Pancreas (tissue), 10 donors: ENCODE data around the gene SLC13A3. TPM values are rescaled to one million over a fixed set of nuclear protein-coding genes. Genes with fewer than 3 reads are reported as not detected.

Experiments
- ATAC-seq, 4 donors: fragments of 200-7000 bp; cut with Tn5 transposase; one replicate each; pipeline versions ENCODE4 v1.8.0 to v1.9.1; 2020; ENCODE audit warnings: mild to moderate bottlenecking in 4 of 4, moderate library complexity in 4 of 4
- DNase-seq, 6 donors: peaks; one replicate each; pipeline ENCODE4 v3.0.0-alpha.2; 2020
- FAIRE-seq: peaks from 2 replicates; lab custom pipeline; 2012; peaks lifted over from hg19 to GRCh38; lab: Jason Lieb, UNC
- H3K27ac ChIP-seq, 4 donors: fragments of 200-600 bp; sonication (generic); 1 replicate in 3 of 4; 2 replicates in 1 of 4; pipeline versions ENCODE4 v1.5.0 to v1.8.0; 2020
- H3K27me3 ChIP-seq, 4 donors: fragments of 200-600 bp; one replicate each; pipeline ENCODE4 v1.8.0; 2021
- H3K36me3 ChIP-seq, 3 donors: fragments of 200-600 bp; sonication (generic) in 1 of 3; one replicate each; pipeline versions ENCODE4 v1.5.0 to v1.8.0; 2020 to 2021
- H3K4me1 ChIP-seq, 3 donors: fragments of 200-600 bp; one replicate each; pipeline ENCODE4 v1.8.0; 2021
- H3K4me3 ChIP-seq, 4 donors: fragments of 200-600 bp; sonication (generic) in 2 of 4; one replicate each; pipeline versions ENCODE4 v1.5.0 to v1.8.0; 2020 to 2021
- H3K9me3 ChIP-seq, 4 donors: fragments of 200-600 bp; one replicate each; pipeline ENCODE4 v1.8.0; 2021
- WGBS, 2 donors: extraction: QIAGEN DNeasy Blood & Tissue Kit; methylation state at CpG; one replicate each; pipeline ENCODE4 v1.1.7; 2013; 5-methylcytosine and 5-hydroxymethylcytosine counted together
- intact Hi-C, 3 donors: fragments of 100-400 bp; cut with DNase I; formaldehyde crosslinking; loops; one replicate each; pipeline versions ENCODE4 v1.11.1 to v1.14.2; 2022
- polyA plus RNA-seq, 2 donors: library from polyadenylated mRNA; stranded (reverse); fragments of 200-250 nt; gene quantifications; one replicate each; pipeline ENCODE4 v1.2.3, GENCODE V29; 2013
- total RNA-seq, 6 donors: library from RNA; stranded (reverse); fragmentation: NEBNext Ultra II Directional in 4 of 6; extraction: Animal tissue kit (Norgen Biotek cat#: 25700) in 4 of 6; gene quantifications; one replicate each; pipeline versions ENCODE4 v1.2.1 to v1.2.4, GENCODE V29; 2021 to 2023
- TF ChIP-seq, protein P1 (sequence below), 4 donors: fragments of 200-600 bp; sonication (generic) in 3 of 4; IDR thresholded peaks; one replicate each; pipeline versions ENCODE4 v1.5.0 to v1.8.0; 2021; ENCODE audit warnings: antibody characterized with exemption in 4 of 4
- donor health status: healthy with polysubstance abuse.
- donor health status: DM: no; HTN: no; CAD: no; lungs with moderate emphysema.
- donor health status: DM: no; HTN: no; CAD: no.
- donor health status: control.
- donor health status: control.
- donor health status: Bipolar disorder and iron deficiency.
- donor health status: DM: yes; HTN: yes; CAD: no.
- donor health status: DM: no; HTN: no; CAD: no.
- donor health status: DM: no; HTN: no; CAD: no.
- donor health status: DM: yes; HTN: yes; CAD: no.

The SLC13A3 gene
- total and polyA plus RNA-seq, 8 donors: 0.68 to 7.8 (median 4.7) TPM

DNA sequence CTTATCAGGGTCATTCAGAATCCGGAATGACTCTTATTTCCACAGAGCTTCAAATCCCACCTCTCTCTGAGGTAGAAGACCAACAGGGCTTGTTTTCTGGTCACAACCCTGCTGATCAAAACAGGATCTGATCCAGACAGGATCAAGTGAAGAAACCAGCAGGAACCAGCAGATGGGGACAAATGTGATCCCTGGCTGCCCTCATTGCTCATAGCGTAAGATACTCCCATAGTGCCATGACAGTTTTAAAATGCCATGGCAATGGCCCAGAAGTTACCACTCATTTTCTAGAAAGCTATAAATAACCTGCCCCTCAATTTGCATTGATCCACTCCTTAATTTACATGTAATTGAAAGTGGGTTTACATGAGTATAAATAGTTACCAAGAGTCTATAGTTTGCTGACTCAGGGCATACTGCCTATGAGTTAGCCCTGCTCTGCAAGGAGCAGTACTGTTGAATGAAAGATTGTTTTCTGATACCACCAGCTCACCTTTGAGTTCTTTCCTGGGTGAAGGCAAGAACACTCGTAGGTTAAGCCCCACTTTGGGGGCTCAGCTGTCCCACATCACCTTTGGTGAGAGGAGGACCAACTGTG, 131.7 kb downstream of the SLC13A3 start:
- no peak overlapping the region for H3K27ac ChIP-seq
- WGBS, 2 donors: 64 to 69% methylated on average over 3 of the region's 3 CpGs
- TF ChIP-seq, protein P1, sequence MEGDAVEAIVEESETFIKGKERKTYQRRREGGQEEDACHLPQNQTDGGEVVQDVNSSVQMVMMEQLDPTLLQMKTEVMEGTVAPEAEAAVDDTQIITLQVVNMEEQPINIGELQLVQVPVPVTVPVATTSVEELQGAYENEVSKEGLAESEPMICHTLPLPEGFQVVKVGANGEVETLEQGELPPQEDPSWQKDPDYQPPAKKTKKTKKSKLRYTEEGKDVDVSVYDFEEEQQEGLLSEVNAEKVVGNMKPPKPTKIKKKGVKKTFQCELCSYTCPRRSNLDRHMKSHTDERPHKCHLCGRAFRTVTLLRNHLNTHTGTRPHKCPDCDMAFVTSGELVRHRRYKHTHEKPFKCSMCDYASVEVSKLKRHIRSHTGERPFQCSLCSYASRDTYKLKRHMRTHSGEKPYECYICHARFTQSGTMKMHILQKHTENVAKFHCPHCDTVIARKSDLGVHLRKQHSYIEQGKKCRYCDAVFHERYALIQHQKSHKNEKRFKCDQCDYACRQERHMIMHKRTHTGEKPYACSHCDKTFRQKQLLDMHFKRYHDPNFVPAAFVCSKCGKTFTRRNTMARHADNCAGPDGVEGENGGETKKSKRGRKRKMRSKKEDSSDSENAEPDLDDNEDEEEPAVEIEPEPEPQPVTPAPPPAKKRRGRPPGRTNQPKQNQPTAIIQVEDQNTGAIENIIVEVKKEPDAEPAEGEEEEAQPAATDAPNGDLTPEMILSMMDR (IDR thresholded peaks at IDR 0.05): no peak
- H3K4me3 ChIP-seq: no peak overlapping the region
- FAIRE-seq (no peak), DNase-seq (no peak), ATAC-seq (no peak)
- H3K9me3 ChIP-seq: no peaks in the 10 kb centered on the region
- no peaks in the 10 kb centered on the region for H3K36me3 ChIP-seq
- no peaks in the 10 kb centered on the region for H3K27me3 ChIP-seq
- H3K4me1 ChIP-seq: no peaks in the 10 kb centered on the region
- intact Hi-C loops: no loop called here

DNA sequence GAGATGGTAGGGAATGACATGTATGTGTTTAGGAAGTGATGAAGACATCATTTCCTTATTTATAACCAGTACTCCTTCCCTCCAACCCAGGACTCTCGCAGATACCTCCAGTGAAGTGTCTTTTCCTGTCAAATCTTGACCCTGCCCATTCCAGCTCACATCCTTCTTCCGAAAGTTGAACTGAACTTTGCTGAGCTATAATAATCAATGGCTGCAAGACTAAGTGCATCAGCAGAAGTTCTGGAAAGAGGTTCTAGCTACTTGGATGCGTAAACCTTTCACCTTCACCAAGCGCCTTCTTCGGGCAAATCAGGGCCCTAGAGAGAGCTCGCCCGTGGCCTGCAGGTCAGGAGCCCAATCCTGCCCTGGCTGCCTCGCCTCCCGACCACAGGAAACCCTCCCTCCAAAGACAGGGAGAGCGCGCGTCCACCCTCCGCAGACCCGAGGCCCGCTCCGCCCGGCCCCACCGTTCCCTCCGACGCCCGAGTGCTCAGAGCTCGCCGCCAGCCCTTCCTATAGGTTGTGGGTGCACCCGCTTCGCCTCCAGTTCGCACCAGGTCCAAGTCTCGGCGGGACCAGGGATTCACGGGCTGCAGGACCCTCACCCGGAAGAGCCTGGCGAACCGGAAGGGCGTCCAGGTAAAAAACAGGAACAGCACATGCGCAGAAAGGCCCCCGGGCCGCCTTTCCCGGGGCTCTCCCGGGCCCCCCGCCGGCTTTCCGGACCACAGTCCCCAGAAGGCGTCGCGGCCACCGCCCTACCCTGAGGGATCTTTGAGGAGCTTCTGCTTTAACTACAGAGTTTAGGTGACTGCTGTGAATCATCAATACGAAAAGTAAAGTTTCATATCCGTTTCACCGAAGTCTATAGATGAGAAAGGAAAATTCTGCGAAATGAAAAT, 138.1 kb downstream of the SLC13A3 start, which contains the start of gene ZNF334:
Gene ZNF334, minus strand, starts transcription at position 617 of the 902 bp plus-strand sequence. CDS start 1,457 bp downstream, outside the sequence.
- intact Hi-C loops: no loop called here
- H3K27me3 ChIP-seq: no peaks in the 10 kb centered on the region
- no peaks in the 10 kb centered on the region for H3K9me3 ChIP-seq
- no peaks in the 10 kb centered on the region for H3K36me3 ChIP-seq
- DNase-seq (peak; percentile 62 to 91 (median 79)), ATAC-seq (peak; percentile 95 to 97 (median 96)), FAIRE-seq (no peak)
- TF ChIP-seq, protein P1 (IDR thresholded peaks at IDR 0.05): no peak
- peaks cover 0 to 3% (median 0%) of the 10 kb centered on the region in 3 donors for H3K4me1 ChIP-seq
- 4% methylated on average over 48 to 49 of the region's 49 CpGs for WGBS, 2 donors
- peak within 1 kb of the TSS; percentile 19 to 74 (median 39) for H3K27ac ChIP-seq
- peak within 1 kb of the TSS; percentile 45 to 72 (median 64) for H3K4me3 ChIP-seq

DNA sequence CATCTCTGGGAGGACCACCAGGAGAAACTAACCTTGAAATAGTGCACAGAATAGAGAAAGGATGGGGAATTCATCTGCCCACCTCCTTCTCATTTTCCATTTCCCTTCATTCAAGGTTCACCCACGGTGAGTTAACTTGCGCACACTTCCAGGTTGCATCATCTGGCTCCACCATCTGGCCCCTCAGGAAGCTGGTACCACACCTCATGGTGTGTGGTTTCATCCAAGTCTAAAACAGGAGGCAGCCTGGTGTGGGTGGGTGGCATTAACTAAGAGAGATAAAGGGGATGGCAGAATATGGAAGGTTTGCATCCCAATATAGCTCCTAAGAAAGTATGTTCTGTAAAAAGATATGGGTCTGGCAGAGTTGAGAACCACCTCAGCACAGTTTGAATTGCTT, 141.7 kb downstream of the SLC13A3 start:
- TF ChIP-seq, protein P1 (IDR thresholded peaks at IDR 0.05): no peak
- no peak for FAIRE-seq
- H3K27me3 ChIP-seq: no peaks in the 10 kb centered on the region
- ATAC-seq: no peak
- H3K9me3 ChIP-seq: no peaks in the 10 kb centered on the region
- no peak for DNase-seq
- no peaks in the 10 kb centered on the region for H3K36me3 ChIP-seq
- no peak overlapping the region for H3K27ac ChIP-seq
- H3K4me1 ChIP-seq: peaks cover 0 to 3% (median 0%) of the 10 kb centered on the region in 3 donors
- H3K4me3 ChIP-seq: no peak overlapping the region
- WGBS, 2 donors: 82 to 87% methylated on average over 2 of the region's 2 CpGs
- intact Hi-C loops: no loop called here

Other genes starting within 250 kb of the SLC13A3 start
- gene ELMO2, start 244.8 kb downstream of the SLC13A3 start, total RNA-seq: 10 to 100 TPM; 16.7 to 32.6 (median 27.7) TPM
- 10 to 100 TPM; 18.1 to 31.0 TPM for gene ELMO2, start 244.8 kb downstream of the SLC13A3 start, polyA plus RNA-seq
- gene ZNF334, start 137.9 kb downstream of the SLC13A3 start, total RNA-seq: 1 to 10 TPM; 2.6 to 7.8 (median 3.9) TPM
- gene ZNF334, start 137.9 kb downstream of the SLC13A3 start, polyA plus RNA-seq: 10 to 100 TPM in 1 of 2 donors, 1 to 10 TPM in 1; 7.0 to 11.6 TPM
- not detected for gene OCSTAMP, start 100.8 kb downstream of the SLC13A3 start, total RNA-seq
- gene OCSTAMP, start 100.8 kb downstream of the SLC13A3 start, polyA plus RNA-seq: not detected
- gene TP53RK, start 38.0 kb upstream of the SLC13A3 start, total RNA-seq: 1 to 10 TPM; 2.7 to 4.6 (median 3.8) TPM
- 1 to 10 TPM; 2.5 to 6.1 TPM for gene TP53RK, start 38.0 kb upstream of the SLC13A3 start, polyA plus RNA-seq
- 10 to 100 TPM; 11.6 to 20.9 (median 14.3) TPM for gene SLC2A10, start 58.2 kb upstream of the SLC13A3 start, total RNA-seq
- 10 to 100 TPM; 10.9 to 12.0 TPM for gene SLC2A10, start 58.2 kb upstream of the SLC13A3 start, polyA plus RNA-seq
- 1 to 10 TPM in 5 of 6 donors, under 1 TPM in 1; 0.51 to 3.2 (median 1.2) TPM for gene EYA2, start 243.4 kb upstream of the SLC13A3 start, total RNA-seq
- 1 to 10 TPM; 1.5 to 1.7 TPM for gene EYA2, start 243.4 kb upstream of the SLC13A3 start, polyA plus RNA-seq